Mesenteric fat pad (tissue), 1 donor: Measurements from ENCODE around the gene GJC1. TPM values are rescaled to one million over a fixed set of nuclear protein-coding genes. Genes with fewer than 3 reads are reported as not detected.

ENCODE experiments used
- total RNA-seq: library from RNA; stranded (reverse); fragmentation: NEBNext Ultra II Directional; extraction: Animal tissue kit (Norgen Biotek cat#: 25700); gene quantifications from one replicate; pipeline ENCODE4 v1.2.1, GENCODE V29; 2021
- donor health status: DM: yes; HTN: yes; CAD: no.

GJC1 gene
- total RNA-seq, 1 donor from 2014 or later: 17.1 TPM

Other genes with a start within 250 kb of the GJC1 start
- not detected for gene MEIOC, start 173.8 kb downstream of the GJC1 start, total RNA-seq
- gene CCDC43, start 140.5 kb downstream of the GJC1 start, total RNA-seq: 16.5 TPM
- 5.2 TPM for gene DBF4B, start 121.6 kb downstream of the GJC1 start, total RNA-seq
- 0.67 TPM for gene ADAM11, start 71.3 kb downstream of the GJC1 start, total RNA-seq
- gene HIGD1B, start 17.6 kb upstream of the GJC1 start, total RNA-seq: 1.3 TPM
- gene EFTUD2, start 69.2 kb upstream of the GJC1 start, total RNA-seq: 104 TPM
- gene GFAP, start 85.2 kb upstream of the GJC1 start, total RNA-seq: 1.3 TPM
- not detected for gene KIF18B, start 117.5 kb upstream of the GJC1 start, total RNA-seq
- gene C1QL1, start 138.0 kb upstream of the GJC1 start, total RNA-seq: not detected
- gene DCAKD, start 221.3 kb upstream of the GJC1 start, total RNA-seq: 28.0 TPM
- 118 TPM for gene NMT1, start 231.0 kb upstream of the GJC1 start, total RNA-seq